NT2/D1 (cell line): ENCODE data around the gene TNFAIP1.

Experiments used
- DNase-seq: peaks from one replicate; pipeline ENCODE4 v3.0.0-alpha.2; 2011; ENCODE audit warnings: low read depth, low spot score
- H3K27me3 ChIP-seq: 2 replicates; pipeline ENCODE4 v1.6.0; 2011; ENCODE audit warnings: mild to moderate bottlenecking; ENCODE audit not compliant: insufficient read length, insufficient read depth
- H3K36me3 ChIP-seq: 2 replicates; pipeline ENCODE4 v1.6.1; 2011; ENCODE audit warnings: mild to moderate bottlenecking, low read length, mixed read lengths; ENCODE audit not compliant: insufficient read depth, insufficient read length
- H3K4me1 ChIP-seq: 2 replicates; pipeline ENCODE4 v1.5.1; 2011; ENCODE audit not compliant: insufficient read depth, insufficient read length
- H3K4me3 ChIP-seq: 2 replicates; pipeline ENCODE4 v1.5.1; 2011; ENCODE audit warnings: low read depth; ENCODE audit not compliant: insufficient read length
- H3K9ac ChIP-seq: 2 replicates; pipeline ENCODE4 v1.6.0; 2011; ENCODE audit warnings: low read depth; ENCODE audit not compliant: insufficient read length
- H3K9me3 ChIP-seq: 2 replicates; pipeline ENCODE4 v1.5.1; 2011; ENCODE audit warnings: mild to moderate bottlenecking, low read length; ENCODE audit not compliant: insufficient read depth
- SUZ12 ChIP-seq: IDR thresholded peaks from 2 replicates; pipeline ENCODE4 v1.6.1; 2011; ENCODE audit not compliant: insufficient read length, insufficient read depth; ENCODE audit errors: extremely low read depth
- YY1 ChIP-seq: IDR thresholded peaks from 2 replicates; pipeline ENCODE4 v1.6.1; 2011; ENCODE audit not compliant: insufficient read length, insufficient read depth
- ZNF274 ChIP-seq: IDR thresholded peaks from 2 replicates; pipeline ENCODE4 v1.6.1; 2011; ENCODE audit warnings: mild to moderate bottlenecking, low read depth, low read length

The TNFAIP1 gene

GRCh38 chr17:28298449-28298848 is 37.1 kb upstream of the TNFAIP1 start:
- no peaks in the 10 kb centered on the region for H3K27me3 ChIP-seq
- no peaks in the 10 kb centered on the region for H3K4me1 ChIP-seq
- no peak for DNase-seq
- no peak overlapping the region for H3K9ac ChIP-seq
- TF ChIP-seq SUZ12: no peak
- no peak for TF ChIP-seq ZNF274
- no peak for TF ChIP-seq YY1
- no peaks in the 10 kb centered on the region for H3K36me3 ChIP-seq
- H3K4me3 ChIP-seq: no peak overlapping the region
- no peaks in the 10 kb centered on the region for H3K9me3 ChIP-seq

- H3K4me1 ChIP-seq: no peaks in the 10 kb centered on the region
- H3K9ac ChIP-seq: no peak overlapping the region
- no peak for DNase-seq
- H3K9me3 ChIP-seq: no peaks in the 10 kb centered on the region
- no peak overlapping the region for H3K4me3 ChIP-seq
- TF ChIP-seq YY1 (no peak), SUZ12 (no peak), ZNF274 (no peak)
- no peaks in the 10 kb centered on the region for H3K27me3 ChIP-seq
- no peaks in the 10 kb centered on the region for H3K36me3 ChIP-seq
Observed at GRCh38 chr17:28306954-28307401, 28.6 kb upstream of the TNFAIP1 start.

- Histone ChIP-seq H3K4me1 (no peaks in the 10 kb centered on the region), H3K27me3 (no peaks in the 10 kb centered on the region), H3K4me3 (no peak overlapping the region), H3K9me3 (no peaks in the 10 kb centered on the region), H3K9ac (no peak overlapping the region), H3K36me3 (no peaks in the 10 kb centered on the region)
- no peak for DNase-seq
- TF ChIP-seq YY1 (no peak), SUZ12 (no peak), ZNF274 (no peak)
Observed at GRCh38 chr17:28313841-28314240, 21.7 kb upstream of the TNFAIP1 start.

DNA sequence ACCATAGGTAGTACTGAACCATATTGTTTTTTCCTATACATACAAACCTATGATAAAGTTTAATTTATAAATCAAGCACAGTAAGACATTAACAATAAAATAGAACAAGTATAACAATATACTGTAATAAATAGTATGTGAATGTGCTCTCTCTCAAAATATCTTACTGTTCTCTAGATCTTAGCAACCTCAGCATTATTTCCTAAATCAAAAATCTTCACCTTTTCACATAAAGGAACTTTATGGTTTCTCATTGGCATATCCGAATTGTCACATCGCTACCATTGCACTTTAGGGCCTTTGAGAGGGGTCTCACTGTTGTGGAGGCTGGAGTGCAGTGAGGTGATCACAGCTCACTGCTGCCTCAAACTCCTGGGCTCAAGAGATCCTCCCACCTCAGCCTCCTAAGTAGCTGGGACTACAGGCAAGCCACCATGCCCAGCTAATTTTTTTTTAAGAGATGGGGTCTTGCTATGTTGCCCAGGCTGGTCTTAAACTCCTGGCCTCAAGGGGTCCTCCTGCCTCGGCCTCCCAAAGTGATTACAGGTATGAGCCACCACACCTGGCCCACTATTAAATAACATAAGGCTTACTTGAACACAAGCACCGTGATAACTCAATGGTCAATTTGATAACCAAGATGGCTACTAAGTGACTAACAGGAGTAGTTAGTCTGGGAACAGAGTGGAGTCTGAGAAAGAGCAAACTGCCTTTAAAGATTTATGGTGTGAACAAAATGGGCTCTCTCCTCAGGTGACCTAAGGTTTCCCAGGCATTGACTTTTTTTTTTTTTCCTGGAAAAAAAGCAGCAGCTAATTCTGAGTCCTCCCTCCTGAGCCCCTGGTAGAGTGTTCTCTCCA is 19.5 kb upstream of the TNFAIP1 start:
- Histone ChIP-seq H3K36me3 (peaks cover 7% of the 10 kb centered on the region), H3K4me1 (no peaks in the 10 kb centered on the region), H3K9me3 (no peaks in the 10 kb centered on the region), H3K9ac (no peak overlapping the region), H3K27me3 (no peaks in the 10 kb centered on the region), H3K4me3 (no peak overlapping the region)
- no peak for TF ChIP-seq ZNF274
- TF ChIP-seq YY1: no peak
- TF ChIP-seq SUZ12: no peak
- no peak for DNase-seq

- peak overlapping the region; percentile 98 for H3K9ac ChIP-seq
- peaks cover 10% of the 10 kb centered on the region for H3K36me3 ChIP-seq
- H3K9me3 ChIP-seq: no peaks in the 10 kb centered on the region
- H3K4me1 ChIP-seq: peaks cover 2% of the 10 kb centered on the region
- peak overlapping the region; percentile 93 for H3K4me3 ChIP-seq
- H3K27me3 ChIP-seq: no peaks in the 10 kb centered on the region
- TF ChIP-seq SUZ12 (no peak), ZNF274 (no peak), YY1 (no peak)
- no peak for DNase-seq
Observed at GRCh38 chr17:28317099-28317965, 18.2 kb upstream of the TNFAIP1 start.

DNA sequence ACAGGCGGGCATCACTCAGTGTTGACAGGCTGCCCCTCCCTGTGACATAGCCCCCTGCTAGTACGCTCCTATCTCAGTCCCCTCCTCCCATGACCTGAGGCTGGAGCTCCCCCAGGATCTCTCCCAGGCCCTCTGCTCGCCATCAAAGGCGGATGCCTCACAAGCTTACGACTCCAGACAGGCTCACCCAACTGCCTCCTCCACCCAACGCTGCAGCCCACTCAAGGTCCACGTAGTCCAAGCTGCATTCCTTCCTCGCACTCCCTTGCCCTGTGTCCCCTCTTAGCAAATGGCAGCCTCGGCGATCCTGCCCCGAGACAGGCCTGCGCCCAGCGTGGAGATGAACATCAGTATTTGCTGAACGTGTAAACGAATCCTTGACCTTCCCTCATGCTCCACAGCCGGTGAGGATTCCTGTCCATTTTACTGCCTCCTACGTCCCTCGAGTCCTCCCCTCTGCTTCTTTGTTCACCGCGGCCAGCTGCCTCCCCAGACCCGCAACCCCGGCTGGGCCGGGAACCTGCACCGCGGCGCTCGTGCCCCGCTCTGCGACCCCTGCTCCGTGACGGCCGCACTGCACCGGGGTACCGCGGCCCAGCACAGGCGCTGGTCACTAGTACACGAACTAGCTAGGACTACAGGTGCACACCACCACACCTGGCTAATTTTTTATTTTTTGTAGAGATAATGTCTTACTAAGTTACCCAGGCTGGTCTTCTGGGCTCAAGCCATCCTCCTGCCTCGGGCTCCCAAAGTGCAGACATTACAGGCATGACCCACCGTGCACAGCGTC is 17.4 kb upstream of the TNFAIP1 start:
- H3K9me3 ChIP-seq: no peaks in the 10 kb centered on the region
- H3K4me3 ChIP-seq: peak overlapping the region; percentile 93
- H3K36me3 ChIP-seq: peaks cover 14% of the 10 kb centered on the region
- peaks cover 2% of the 10 kb centered on the region for H3K4me1 ChIP-seq
- TF ChIP-seq ZNF274 (no peak), SUZ12 (no peak), YY1 (no peak)
- peak overlapping the region; percentile 98 for H3K9ac ChIP-seq
- no peaks in the 10 kb centered on the region for H3K27me3 ChIP-seq
- DNase-seq: no peak
